KOPT-K1 (cell line): ENCODE results near the gene FSTL4.
"Not testable (repeated sequence)": the region's sequence is repeated elsewhere in the genome, so short reads cannot be mapped to it uniquely, and the experiment has no call there.

Experiments
- H3K27ac ChIP-seq: fragments of 200-600 bp; sonication (generic); 2 replicates; pipeline ENCODE4 v1.5.1; 2016; ENCODE audit warnings: antibody characterized with exemption, mild to moderate bottlenecking, low read depth, low read length; ENCODE audit not compliant: poor library complexity, severe bottlenecking
- H3K36me3 ChIP-seq: fragments of 200-600 bp; sonication (generic); 2 replicates; pipeline ENCODE4 v1.5.1; 2017; ENCODE audit warnings: antibody characterized with exemption, mild to moderate bottlenecking, low read length, moderate library complexity; ENCODE audit not compliant: insufficient read depth
- H3K9me3 ChIP-seq: fragments of 200-600 bp; sonication (generic); 2 replicates; pipeline ENCODE4 v1.5.1; 2017; ENCODE audit warnings: antibody characterized with exemption, low read length, mild to moderate bottlenecking; ENCODE audit not compliant: insufficient read depth, poor library complexity, severe bottlenecking

Gene FSTL4

GRCh38 chr5:133401731-133402347, 210.5 kb downstream of the FSTL4 start:
- H3K36me3 ChIP-seq: no peaks in the 10 kb centered on the region
- no peak overlapping the region for H3K27ac ChIP-seq
- no peaks in the 10 kb centered on the region for H3K9me3 ChIP-seq

GRCh38 chr5:133400831-133401351, 211.4 kb downstream of the FSTL4 start:
- H3K27ac ChIP-seq: no peak overlapping the region
- no peaks in the 10 kb centered on the region for H3K36me3 ChIP-seq
- no peaks in the 10 kb centered on the region for H3K9me3 ChIP-seq

- H3K36me3 ChIP-seq: no peaks in the 10 kb centered on the region
- no peak overlapping the region for H3K27ac ChIP-seq
- H3K9me3 ChIP-seq: no peaks in the 10 kb centered on the region
Observed at GRCh38 chr5:133400120-133400519, 212.2 kb downstream of the FSTL4 start.

GRCh38 chr5:133399247-133399891, 213.0 kb downstream of the FSTL4 start:
- Histone ChIP-seq H3K27ac (no peak overlapping the region), H3K36me3 (no peaks in the 10 kb centered on the region), H3K9me3 (no peaks in the 10 kb centered on the region)

DNA sequence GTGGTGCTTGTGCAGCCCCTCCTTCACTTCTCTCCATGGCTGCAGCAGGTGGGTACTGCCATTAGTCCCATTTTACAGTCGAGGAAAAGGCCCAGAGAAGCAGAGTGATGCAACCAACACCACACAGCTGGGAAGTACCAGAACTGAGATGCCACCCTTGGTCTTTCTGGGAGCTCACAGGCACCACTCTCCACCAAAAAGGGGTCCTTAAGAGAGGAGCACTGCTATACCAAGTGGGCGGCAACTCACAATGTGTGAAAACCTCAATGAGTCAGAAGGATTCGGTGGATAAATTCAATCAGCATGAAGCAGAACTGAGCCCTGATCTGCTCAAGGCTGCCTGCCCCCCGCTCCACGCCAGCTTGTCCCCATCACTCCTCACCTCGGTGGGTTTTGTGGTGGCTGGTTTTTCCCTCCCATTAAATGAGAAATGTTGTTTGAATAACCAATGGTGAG, 213.7 kb downstream of the FSTL4 start:
- H3K27ac ChIP-seq: no peak overlapping the region
- no peaks in the 10 kb centered on the region for H3K9me3 ChIP-seq
- H3K36me3 ChIP-seq: no peaks in the 10 kb centered on the region

- Histone ChIP-seq H3K9me3 (no peaks in the 10 kb centered on the region), H3K27ac (no peak overlapping the region), H3K36me3 (no peaks in the 10 kb centered on the region)
Observed at GRCh38 chr5:133397990-133398645, 214.2 kb downstream of the FSTL4 start.

- Histone ChIP-seq H3K36me3 (no peaks in the 10 kb centered on the region), H3K27ac (no peak overlapping the region), H3K9me3 (no peaks in the 10 kb centered on the region)
Observed at GRCh38 chr5:133397348-133397747, 215.0 kb downstream of the FSTL4 start.

DNA sequence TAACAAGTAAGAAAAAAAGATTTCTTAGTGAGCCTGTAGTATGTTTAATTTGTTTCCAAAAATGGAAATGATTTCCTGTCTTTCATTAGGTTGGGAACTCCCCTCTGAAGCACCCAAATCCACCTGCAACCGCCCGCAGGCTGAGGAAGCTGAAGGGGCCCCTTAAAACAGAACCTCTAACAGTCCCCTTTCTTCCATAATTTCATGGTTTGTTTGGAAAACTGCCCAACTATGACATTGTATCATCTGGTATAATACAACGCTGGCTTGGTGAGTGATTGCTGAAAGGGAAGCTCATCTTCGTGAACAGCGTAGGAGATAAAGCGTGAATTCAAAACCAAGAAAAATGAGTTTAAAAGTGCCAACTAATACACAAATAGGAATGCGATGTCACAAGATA, 215.5 kb downstream of the FSTL4 start:
- no peaks in the 10 kb centered on the region for H3K36me3 ChIP-seq
- H3K9me3 ChIP-seq: no peaks in the 10 kb centered on the region
- H3K27ac ChIP-seq: no peak overlapping the region

DNA sequence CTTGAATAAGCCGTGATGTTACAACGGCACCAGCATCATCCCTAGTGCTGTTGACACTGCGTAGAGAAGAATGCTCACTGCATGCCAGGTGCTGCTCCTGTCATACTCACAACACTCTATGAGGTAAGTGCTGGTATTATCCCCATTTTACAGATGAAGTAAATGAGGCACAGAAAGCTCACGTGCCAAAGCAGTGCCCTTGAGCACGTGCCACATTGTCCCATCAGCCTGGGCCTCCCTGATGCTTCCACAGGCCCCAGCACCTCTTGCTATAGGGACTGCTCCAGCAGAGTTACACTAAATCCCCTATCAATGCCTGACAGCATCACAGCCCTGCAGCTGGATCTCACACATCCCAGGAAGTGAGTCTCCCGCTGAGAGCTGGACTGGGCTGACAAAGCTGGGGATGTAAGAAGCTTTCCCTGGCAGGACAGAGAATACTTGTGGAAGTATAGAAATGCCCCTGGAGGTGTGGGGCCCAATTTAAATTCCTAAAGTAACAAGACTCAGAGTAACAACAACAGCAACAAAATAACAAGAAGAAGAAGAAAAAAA, 216.1 kb downstream of the FSTL4 start:
- H3K36me3 ChIP-seq: no peaks in the 10 kb centered on the region
- H3K27ac ChIP-seq: no peak overlapping the region
- H3K9me3 ChIP-seq: no peaks in the 10 kb centered on the region

- not testable (repeated sequence) for H3K27ac ChIP-seq, H3K36me3 ChIP-seq, H3K9me3 ChIP-seq
Observed at GRCh38 chr5:133395207-133395606, 217.1 kb downstream of the FSTL4 start.

DNA sequence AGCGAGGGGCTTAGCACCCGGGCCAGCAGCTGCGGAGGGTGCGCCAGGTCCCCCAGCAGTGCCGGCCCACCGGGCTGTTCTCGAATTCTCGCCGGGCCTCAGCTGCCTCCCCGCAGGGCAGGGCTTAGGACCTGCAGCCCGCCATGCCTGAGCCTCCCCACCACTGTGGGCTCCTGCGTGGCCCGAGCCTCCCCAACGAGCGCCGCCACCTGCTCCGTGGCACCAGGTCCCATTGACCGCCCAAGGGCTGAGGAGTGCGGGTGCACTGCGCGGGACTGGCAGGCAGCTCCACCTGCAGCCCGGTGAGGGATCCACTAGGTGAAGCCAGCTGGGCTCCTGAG, 217.9 kb downstream of the FSTL4 start:
- not testable (repeated sequence) for H3K36me3 ChIP-seq, H3K27ac ChIP-seq, H3K9me3 ChIP-seq

DNA sequence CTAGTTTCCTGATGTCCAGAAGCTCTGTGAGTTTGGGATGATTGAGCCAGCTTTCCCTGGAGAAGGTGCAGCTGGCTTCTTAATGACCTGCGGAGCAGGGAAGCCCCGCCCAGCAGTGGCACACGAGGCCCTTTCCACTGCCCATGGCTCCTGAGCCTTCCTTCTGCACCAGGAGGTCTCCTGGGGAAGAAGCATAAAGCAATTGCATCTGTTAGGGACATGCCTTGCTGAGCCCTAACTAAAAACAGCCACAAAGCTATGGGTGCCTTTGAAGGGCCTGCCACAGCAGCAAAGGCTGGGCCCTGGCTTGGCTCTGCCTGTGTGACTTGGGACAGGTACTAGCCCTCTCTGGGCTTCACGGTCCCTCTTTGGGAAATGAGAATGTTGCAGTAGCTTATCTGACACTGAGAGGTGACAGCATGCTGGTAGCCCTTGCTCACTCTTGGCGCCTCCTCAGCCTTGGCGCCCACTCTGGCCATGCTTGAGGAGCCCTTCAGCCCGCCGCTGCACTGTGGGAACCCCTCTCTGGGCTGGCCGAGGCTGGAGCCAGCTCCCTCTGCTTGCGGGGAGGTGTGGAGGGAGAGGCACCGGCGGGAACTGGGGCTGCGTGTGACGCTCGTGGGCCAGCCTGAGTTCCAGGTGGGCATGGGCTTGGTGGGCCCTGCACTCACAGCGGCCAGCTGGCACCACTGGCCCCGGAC, 218.4 kb downstream of the FSTL4 start:
- Histone ChIP-seq H3K36me3 (no peaks in the 10 kb centered on the region), H3K9me3 (no peaks in the 10 kb centered on the region), H3K27ac (no peak overlapping the region)

GRCh38 chr5:133392448-133392847, 219.9 kb downstream of the FSTL4 start:
- Histone ChIP-seq H3K9me3 (no peaks in the 10 kb centered on the region), H3K27ac (no peak overlapping the region), H3K36me3 (no peaks in the 10 kb centered on the region)

DNA sequence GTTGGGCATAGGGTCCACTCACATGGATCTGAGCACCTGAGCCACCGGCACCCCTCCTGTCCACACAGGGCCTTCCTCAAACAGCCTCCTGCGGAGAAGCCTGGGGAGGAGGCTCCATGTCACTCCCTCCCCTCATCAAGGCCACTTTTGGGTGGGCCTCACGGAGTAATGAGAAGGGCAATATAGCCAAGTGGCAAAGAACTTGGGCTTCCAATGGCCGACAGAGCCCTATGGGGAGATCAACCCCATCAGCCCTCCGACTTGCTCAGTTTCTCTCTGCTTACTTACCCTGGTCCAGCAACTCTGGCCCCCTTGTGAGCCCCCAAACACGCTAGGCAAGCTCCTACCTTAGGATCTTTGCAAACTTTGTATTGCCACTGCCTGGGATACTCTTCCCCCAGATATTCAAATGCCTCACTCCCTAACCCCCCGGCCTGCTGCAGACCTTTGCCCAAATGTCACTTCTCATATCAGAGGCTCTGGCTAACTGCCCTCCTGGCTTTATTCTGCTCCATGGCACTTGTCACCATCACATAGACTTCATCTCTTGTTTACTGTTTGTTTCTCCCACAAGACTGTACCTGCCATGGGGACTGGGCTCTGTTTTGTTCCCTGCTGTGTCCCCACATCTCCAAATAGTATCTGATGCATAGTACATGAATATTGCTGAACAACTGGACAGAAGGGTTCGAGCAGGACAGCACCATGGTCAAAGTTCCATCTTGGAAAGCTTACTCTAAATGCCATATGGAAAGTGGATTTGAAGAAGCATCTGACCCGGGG, 220.8 kb downstream of the FSTL4 start:
- H3K36me3 ChIP-seq: no peaks in the 10 kb centered on the region
- no peaks in the 10 kb centered on the region for H3K9me3 ChIP-seq
- H3K27ac ChIP-seq: no peak overlapping the region
